ENCODE data around the gene ALDOB. TPM values are rescaled to one million over a fixed set of nuclear protein-coding genes. Genes with fewer than 3 reads are reported as not detected.

The ALDOB gene
- total RNA-seq, 1 experiment from 2014 or later = 1.2 TPM

- TF ChIP-seq, protein P1, sequence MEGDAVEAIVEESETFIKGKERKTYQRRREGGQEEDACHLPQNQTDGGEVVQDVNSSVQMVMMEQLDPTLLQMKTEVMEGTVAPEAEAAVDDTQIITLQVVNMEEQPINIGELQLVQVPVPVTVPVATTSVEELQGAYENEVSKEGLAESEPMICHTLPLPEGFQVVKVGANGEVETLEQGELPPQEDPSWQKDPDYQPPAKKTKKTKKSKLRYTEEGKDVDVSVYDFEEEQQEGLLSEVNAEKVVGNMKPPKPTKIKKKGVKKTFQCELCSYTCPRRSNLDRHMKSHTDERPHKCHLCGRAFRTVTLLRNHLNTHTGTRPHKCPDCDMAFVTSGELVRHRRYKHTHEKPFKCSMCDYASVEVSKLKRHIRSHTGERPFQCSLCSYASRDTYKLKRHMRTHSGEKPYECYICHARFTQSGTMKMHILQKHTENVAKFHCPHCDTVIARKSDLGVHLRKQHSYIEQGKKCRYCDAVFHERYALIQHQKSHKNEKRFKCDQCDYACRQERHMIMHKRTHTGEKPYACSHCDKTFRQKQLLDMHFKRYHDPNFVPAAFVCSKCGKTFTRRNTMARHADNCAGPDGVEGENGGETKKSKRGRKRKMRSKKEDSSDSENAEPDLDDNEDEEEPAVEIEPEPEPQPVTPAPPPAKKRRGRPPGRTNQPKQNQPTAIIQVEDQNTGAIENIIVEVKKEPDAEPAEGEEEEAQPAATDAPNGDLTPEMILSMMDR (IDR thresholded peaks at IDR 0.05 in 2 of 3, conservative IDR thresholded peaks at IDR 0.05 in 1 of 3; ENCODE audit: borderline replicate concordance in 1 of 3, insufficient read depth in 1 of 3, low read depth in 2 of 3, low read length in 2 of 3) = peak; percentile 57 to 96 (median 72)
- TF ChIP-seq ATF3 (IDR thresholded peaks at IDR 0.05) = no peak
These were observed 13.6 kb upstream of the ALDOB start (continued) for GRCh38 chr9:101449071-101449721.

GRCh38 chr9:101448680-101449070 is 13.1 kb upstream of the ALDOB start:
- Histone ChIP-seq H3K9ac (ENCODE audit: low read length) (no peak overlapping the region), H2AFZ (ENCODE audit: low read depth, low read length, poor library complexity, severe bottlenecking) (peak overlapping the region; percentile 99)
- intact Hi-C loops (cut with micrococcal nuclease) = loop anchor here (2.0 to 10.0 kb wide), 2 partner anchors 82 to 276 kb away; no protein-coding TSS in a partner anchor

More at GRCh38 chr9:101448680-101449070, 13.1 kb upstream of the ALDOB start:
- peak overlapping the region; percentile 93 for H3K4me2 ChIP-seq (ENCODE audit: low read length)
- no peaks in the 10 kb centered on the region for H3K36me3 ChIP-seq (ENCODE audit: control insufficient read depth in 1 of 2, insufficient read depth in 2 of 2, low read length in 2 of 2)
- H3K9me3 ChIP-seq (ENCODE audit: control insufficient read depth in 1 of 2, insufficient read depth in 1 of 2, low read depth in 1 of 2, low read length in 2 of 2) = no peaks in the 10 kb centered on the region
- no peaks in the 10 kb centered on the region for H3K27me3 ChIP-seq (ENCODE audit: insufficient read depth, low read length)
- H3K4me3 ChIP-seq (replicated peaks in 1 of 2; ENCODE audit: low read depth in 1 of 2, low read length in 2 of 2) = peak overlapping the region in 1 of 2 experiments; percentile 60; a peak in 1 of 4 replicates
- no peak for ATAC-seq
- ChIA-PET POLR2A (interaction anchor here (0.7 to 1.8 kb wide), 3 partner anchors 10 to 38 kb away, joined by 3 to 4 read pairs (median 4); a partner anchor contains a TSS), RAD21 (ENCODE audit: low non-redundant PET in 1 of 2, low total read pairs in 2 of 2, uncharacterized antibody in 2 of 2, unreplicated experiment in 2 of 2) (interaction anchor here (1.1 to 1.2 kb wide), 2 partner anchors 10 to 14 kb away, joined by 3 to 4 read pairs; no protein-coding TSS in a partner anchor), CTCF (interaction anchor here (1.0 to 2.3 kb wide), 19 partner anchors 10 to 280 kb away, joined by 3 to 36 read pairs (median 4); partner anchors contain the start of genes MRPL50, RNF20 and ZNF189)
- no peaks in the 10 kb centered on the region for H3K79me2 ChIP-seq (ENCODE audit: insufficient read depth, low read length)
- H3K27ac ChIP-seq (ENCODE audit: low read depth, low read length) = no peak overlapping the region
- TF ChIP-seq SRF (IDR thresholded peaks at IDR 0.05; ENCODE audit: low read depth) (no peak), POLR2A (IDR thresholded peaks at IDR 0.05; ENCODE audit: borderline replicate concordance, extremely low read depth, insufficient read depth, insufficient read length) (no peak), TCF7L2 (IDR thresholded peaks at IDR 0.05; ENCODE audit: borderline replicate concordance, extremely low read depth, insufficient read depth, insufficient read length) (no peak), POLR2AphosphoS5 (IDR thresholded peaks at IDR 0.05; ENCODE audit: low read depth, low read length) (no peak), REST (IDR thresholded peaks at IDR 0.05; ENCODE audit: low read depth) (no peak), ELF1 (IDR thresholded peaks at IDR 0.05; ENCODE audit: borderline replicate concordance, low read depth) (no peak), ZFX (IDR thresholded peaks at IDR 0.05) (no peak), YY1 (IDR thresholded peaks at IDR 0.05; ENCODE audit: extremely low read depth, insufficient replicate concordance, low read depth, low read length) (no peak), EZH2phosphoT487 (IDR thresholded peaks at IDR 0.05; ENCODE audit: borderline replicate concordance) (no peak), SIN3A (IDR thresholded peaks at IDR 0.05; ENCODE audit: low read depth) (no peak), EZH2 (IDR thresholded peaks at IDR 0.05) (no peak), FOSL1 (IDR thresholded peaks at IDR 0.05; ENCODE audit: low read depth) (no peak)
- TF ChIP-seq, protein P1 (IDR thresholded peaks at IDR 0.05 in 2 of 3, conservative IDR thresholded peaks at IDR 0.05 in 1 of 3; ENCODE audit: borderline replicate concordance in 1 of 3, insufficient read depth in 1 of 3, low read depth in 2 of 3, low read length in 2 of 3) = no peak
- peaks cover 0 to 6% of the 10 kb centered on the region in 2 experiments; a peak in 2 of 4 replicates for H3K4me1 ChIP-seq (ENCODE audit: control insufficient read depth in 1 of 2, insufficient read depth in 2 of 2, low read length in 2 of 2)
- no TSS peak for BruUV-seq (replicated peaks)
- H4K20me1 ChIP-seq (ENCODE audit: insufficient read depth) = no peaks in the 10 kb centered on the region
- no peak for DNase-seq (ENCODE audit: low read depth, low spot score)
- H3K9me2 ChIP-seq (ENCODE audit: insufficient read depth) = no peaks in the 10 kb centered on the region
